ENCODE data around the gene COL6A6. TPM values are rescaled to one million over a fixed set of nuclear protein-coding genes. Genes with fewer than 3 reads are reported as not detected.

The COL6A6 gene
- total and polyA plus RNA-seq, 2 donors (not counting 3 experiments of a cell fraction or from before 2014, with no cell fraction given): not detected

DNA sequence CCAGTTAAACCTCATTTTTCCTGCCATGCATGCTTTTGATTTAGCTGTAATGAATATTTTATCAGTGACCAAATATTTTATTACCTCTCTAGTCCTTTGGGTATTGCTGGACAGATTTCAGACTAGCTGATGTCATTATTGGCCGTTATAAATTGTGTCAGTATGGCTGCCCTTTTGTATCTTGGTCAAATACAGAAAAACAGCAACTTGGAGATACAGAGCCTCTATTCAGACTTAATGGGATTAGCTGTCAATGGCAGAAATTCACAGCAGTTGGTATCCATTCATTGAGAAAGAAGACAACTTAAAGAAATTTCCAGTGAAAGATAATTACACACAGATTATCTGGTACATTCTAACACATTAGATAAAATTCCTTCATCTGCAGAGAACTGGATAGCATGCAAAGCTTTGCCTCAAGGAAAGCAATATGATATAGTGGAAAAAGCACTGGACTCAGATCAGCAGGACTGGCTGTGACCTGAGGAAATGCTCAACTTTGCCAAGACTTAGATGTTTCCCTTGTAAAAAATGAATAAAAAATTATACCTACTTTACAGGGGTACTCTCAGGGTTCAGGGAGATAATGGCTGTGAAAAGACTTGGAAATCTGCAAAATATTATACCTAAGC is 20.8 kb downstream of the COL6A6 start:
- Histone ChIP-seq H3K9ac (replicated peaks; ENCODE audit: extremely low read depth, insufficient read depth, low read length) (no peak overlapping the region), H4K20me1 (replicated peaks; ENCODE audit: control insufficient read depth, extremely low read depth, insufficient read depth, low read length) (no peaks in the 10 kb centered on the region), H3K9me3 (replicated peaks; ENCODE audit: control insufficient read depth, insufficient read depth, low read length) (no peaks in the 10 kb centered on the region), H3K27me3 (ENCODE audit: control insufficient read depth in 2 of 2, insufficient read depth in 2 of 2, low read length in 2 of 2) (peaks cover 0 to 2% of the 10 kb centered on the region in 2 experiments), H3K9me1 (replicated peaks; ENCODE audit: control insufficient read depth, extremely low read depth, insufficient read depth, low read length) (no peaks in the 10 kb centered on the region), H2AFZ (ENCODE audit: low read depth, low read length) (no peak overlapping the region), H3K4me1 (ENCODE audit: control insufficient read depth, extremely low read depth, insufficient read depth, low read length) (no peaks in the 10 kb centered on the region), H3K27ac (ENCODE audit: insufficient read depth, low read depth, low read length) (no peak overlapping the region), H3K4me3 (replicated peaks in 1 of 3; ENCODE audit: insufficient read depth in 1 of 3, low read depth in 1 of 3, low read length in 3 of 3) (no peak overlapping the region), H3K36me3 (ENCODE audit: control insufficient read depth in 2 of 2, extremely low read depth in 1 of 2, insufficient read depth in 2 of 2, low read length in 2 of 2) (no peaks in the 10 kb centered on the region), H3K79me2 (ENCODE audit: control insufficient read depth, insufficient read depth, low read length) (no peaks in the 10 kb centered on the region), H3K4me2 (ENCODE audit: insufficient read depth, low read length) (no peak overlapping the region)
- ChIA-PET POLR2A (no interaction called here), CTCF (interaction anchor here (1.5 to 4.6 kb wide), 4 partner anchors 21 to 595 kb away, joined by 3 to 80 read pairs (median 6); no protein-coding TSS in a partner anchor)
- no peak for FAIRE-seq
- dilution Hi-C loops (cut with MboI; ENCODE audit: extremely low pct_ligation_motif_present, low sequenced_read_pairs): no loop called here
- intact Hi-C loops (cut with micrococcal nuclease): loop anchor here (5.0 to 10.0 kb wide), 2 partner anchors 355 to 393 kb away; partner anchors contain the start of gene ATP2C1
- DNase-seq (ENCODE audit: low read depth, low spot score): no peak
- no peak for TF ChIP-seq POLR2AphosphoS5 (IDR thresholded peaks at IDR 0.05; ENCODE audit: insufficient read depth, low read depth, low read length)
- TF ChIP-seq POLR2A (IDR thresholded peaks at IDR 0.05; ENCODE audit: low read depth, low read length): no peak
- no peak for TF ChIP-seq JUN (IDR thresholded peaks at IDR 0.05; ENCODE audit: borderline replicate concordance, insufficient read depth, insufficient read length, low read depth)
- no peak for TF ChIP-seq MAX (IDR thresholded peaks at IDR 0.05; ENCODE audit: insufficient read depth, insufficient read length)
- TF ChIP-seq GATA2 (IDR thresholded peaks at IDR 0.05; ENCODE audit: insufficient read depth, insufficient read length, low read depth, low read length): no peak
- TF ChIP-seq MYC (IDR thresholded peaks at IDR 0.05; ENCODE audit: low read depth, low read length): no peak
- TF ChIP-seq, protein P1, sequence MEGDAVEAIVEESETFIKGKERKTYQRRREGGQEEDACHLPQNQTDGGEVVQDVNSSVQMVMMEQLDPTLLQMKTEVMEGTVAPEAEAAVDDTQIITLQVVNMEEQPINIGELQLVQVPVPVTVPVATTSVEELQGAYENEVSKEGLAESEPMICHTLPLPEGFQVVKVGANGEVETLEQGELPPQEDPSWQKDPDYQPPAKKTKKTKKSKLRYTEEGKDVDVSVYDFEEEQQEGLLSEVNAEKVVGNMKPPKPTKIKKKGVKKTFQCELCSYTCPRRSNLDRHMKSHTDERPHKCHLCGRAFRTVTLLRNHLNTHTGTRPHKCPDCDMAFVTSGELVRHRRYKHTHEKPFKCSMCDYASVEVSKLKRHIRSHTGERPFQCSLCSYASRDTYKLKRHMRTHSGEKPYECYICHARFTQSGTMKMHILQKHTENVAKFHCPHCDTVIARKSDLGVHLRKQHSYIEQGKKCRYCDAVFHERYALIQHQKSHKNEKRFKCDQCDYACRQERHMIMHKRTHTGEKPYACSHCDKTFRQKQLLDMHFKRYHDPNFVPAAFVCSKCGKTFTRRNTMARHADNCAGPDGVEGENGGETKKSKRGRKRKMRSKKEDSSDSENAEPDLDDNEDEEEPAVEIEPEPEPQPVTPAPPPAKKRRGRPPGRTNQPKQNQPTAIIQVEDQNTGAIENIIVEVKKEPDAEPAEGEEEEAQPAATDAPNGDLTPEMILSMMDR (IDR thresholded peaks at IDR 0.05; ENCODE audit: extremely low read depth in 1 of 2, insufficient read depth in 1 of 2, low read depth in 1 of 2, low read length in 2 of 2): no peak
- no peak for TF ChIP-seq EZH2 (IDR thresholded peaks at IDR 0.05; ENCODE audit: borderline replicate concordance, low read depth, low read length, severe bottlenecking)
- no peak for TF ChIP-seq FOS (IDR thresholded peaks at IDR 0.05; ENCODE audit: borderline replicate concordance, insufficient read depth, low read length)
- BruUV-seq (replicated peaks): no TSS peak

All from endothelial cell of umbilical vein (primary cell).